HL-60 (cell line): Measurements from ENCODE around the gene ETV6.

Experiments
- CTCF ChIP-seq: IDR thresholded peaks from one replicate; pipeline ENCODE4 v1.5.1; 2011; ENCODE audit warnings: low read length, control low read depth, inconsistent platforms; ENCODE audit not compliant: insufficient read depth
- POLR2AphosphoS5 ChIP-seq: IDR thresholded peaks from 2 replicates; pipeline ENCODE4 v1.6.1; 2012; ENCODE audit warnings: low read depth

- no peak for TF ChIP-seq POLR2AphosphoS5
- TF ChIP-seq CTCF: no peak
Measured at GRCh38 chr12:11664101-11664500, 14.6 kb downstream of the ETV6 start.
